Measurements from ENCODE around the gene NIT1.

The NIT1 gene

DNA sequence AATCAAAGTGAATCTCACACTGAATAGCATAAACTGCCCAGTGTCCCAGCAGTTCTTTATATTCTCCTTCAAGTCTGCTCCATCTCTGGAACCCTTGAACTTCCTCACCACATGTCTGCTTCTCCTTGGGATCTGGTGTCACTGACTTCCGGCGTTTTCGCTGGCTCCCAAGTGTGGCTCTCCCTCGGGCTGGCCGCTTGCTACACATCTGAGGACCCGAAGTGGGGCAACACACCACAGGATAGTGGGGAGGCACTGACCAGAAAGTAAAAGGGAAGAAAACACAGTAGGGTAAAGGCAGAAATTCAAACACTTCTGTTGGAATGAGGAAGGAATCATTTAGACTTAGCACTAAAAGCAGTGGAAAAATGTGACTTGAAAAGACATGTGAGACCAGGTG is 5.1 kb downstream of the NIT1 start:
- TF ChIP-seq, protein P1, sequence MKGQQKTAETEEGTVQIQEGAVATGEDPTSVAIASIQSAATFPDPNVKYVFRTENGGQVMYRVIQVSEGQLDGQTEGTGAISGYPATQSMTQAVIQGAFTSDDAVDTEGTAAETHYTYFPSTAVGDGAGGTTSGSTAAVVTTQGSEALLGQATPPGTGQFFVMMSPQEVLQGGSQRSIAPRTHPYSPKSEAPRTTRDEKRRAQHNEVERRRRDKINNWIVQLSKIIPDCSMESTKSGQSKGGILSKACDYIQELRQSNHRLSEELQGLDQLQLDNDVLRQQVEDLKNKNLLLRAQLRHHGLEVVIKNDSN (IDR thresholded peaks at IDR 0.05), result no peak
- no peak for TF ChIP-seq ZBTB7A (IDR thresholded peaks at IDR 0.05; ENCODE audit: low read depth)
- TF ChIP-seq TCF12 (IDR thresholded peaks at IDR 0.05; ENCODE audit: low read depth), result no peak
- TF ChIP-seq EP300 (IDR thresholded peaks at IDR 0.05; ENCODE audit: borderline replicate concordance), result no peak
- no peak for TF ChIP-seq NFIC (IDR thresholded peaks at IDR 0.05)
- TF ChIP-seq CREB1 (IDR thresholded peaks at IDR 0.05; ENCODE audit: low read depth), result no peak
- no peak for TF ChIP-seq RAD21 (IDR thresholded peaks at IDR 0.05; ENCODE audit: low read depth)
- no peak for TF ChIP-seq CEBPB (IDR thresholded peaks at IDR 0.05)
- TF ChIP-seq, protein P2, sequence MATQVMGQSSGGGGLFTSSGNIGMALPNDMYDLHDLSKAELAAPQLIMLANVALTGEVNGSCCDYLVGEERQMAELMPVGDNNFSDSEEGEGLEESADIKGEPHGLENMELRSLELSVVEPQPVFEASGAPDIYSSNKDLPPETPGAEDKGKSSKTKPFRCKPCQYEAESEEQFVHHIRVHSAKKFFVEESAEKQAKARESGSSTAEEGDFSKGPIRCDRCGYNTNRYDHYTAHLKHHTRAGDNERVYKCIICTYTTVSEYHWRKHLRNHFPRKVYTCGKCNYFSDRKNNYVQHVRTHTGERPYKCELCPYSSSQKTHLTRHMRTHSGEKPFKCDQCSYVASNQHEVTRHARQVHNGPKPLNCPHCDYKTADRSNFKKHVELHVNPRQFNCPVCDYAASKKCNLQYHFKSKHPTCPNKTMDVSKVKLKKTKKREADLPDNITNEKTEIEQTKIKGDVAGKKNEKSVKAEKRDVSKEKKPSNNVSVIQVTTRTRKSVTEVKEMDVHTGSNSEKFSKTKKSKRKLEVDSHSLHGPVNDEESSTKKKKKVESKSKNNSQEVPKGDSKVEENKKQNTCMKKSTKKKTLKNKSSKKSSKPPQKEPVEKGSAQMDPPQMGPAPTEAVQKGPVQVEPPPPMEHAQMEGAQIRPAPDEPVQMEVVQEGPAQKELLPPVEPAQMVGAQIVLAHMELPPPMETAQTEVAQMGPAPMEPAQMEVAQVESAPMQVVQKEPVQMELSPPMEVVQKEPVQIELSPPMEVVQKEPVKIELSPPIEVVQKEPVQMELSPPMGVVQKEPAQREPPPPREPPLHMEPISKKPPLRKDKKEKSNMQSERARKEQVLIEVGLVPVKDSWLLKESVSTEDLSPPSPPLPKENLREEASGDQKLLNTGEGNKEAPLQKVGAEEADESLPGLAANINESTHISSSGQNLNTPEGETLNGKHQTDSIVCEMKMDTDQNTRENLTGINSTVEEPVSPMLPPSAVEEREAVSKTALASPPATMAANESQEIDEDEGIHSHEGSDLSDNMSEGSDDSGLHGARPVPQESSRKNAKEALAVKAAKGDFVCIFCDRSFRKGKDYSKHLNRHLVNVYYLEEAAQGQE (IDR thresholded peaks at IDR 0.05; ENCODE audit: low read depth), result no peak
- TF ChIP-seq YY1 (IDR thresholded peaks at IDR 0.05; ENCODE audit: low read depth), result no peak

- no peak for TF ChIP-seq EGR1 (IDR thresholded peaks at IDR 0.05)
- TF ChIP-seq, protein P3, sequence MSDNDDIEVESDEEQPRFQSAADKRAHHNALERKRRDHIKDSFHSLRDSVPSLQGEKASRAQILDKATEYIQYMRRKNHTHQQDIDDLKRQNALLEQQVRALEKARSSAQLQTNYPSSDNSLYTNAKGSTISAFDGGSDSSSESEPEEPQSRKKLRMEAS (IDR thresholded peaks at IDR 0.05), result no peak
- TF ChIP-seq, protein P1 (IDR thresholded peaks at IDR 0.05), result no peak
- TF ChIP-seq TCF12 (IDR thresholded peaks at IDR 0.05; ENCODE audit: low read depth), result no peak
- TF ChIP-seq ZBTB7A (IDR thresholded peaks at IDR 0.05; ENCODE audit: low read depth), result no peak
- TF ChIP-seq TEAD4 (IDR thresholded peaks at IDR 0.05), result no peak
- TF ChIP-seq CEBPB (IDR thresholded peaks at IDR 0.05), result no peak
- TF ChIP-seq EP300 (IDR thresholded peaks at IDR 0.05; ENCODE audit: borderline replicate concordance), result no peak
- no peak for TF ChIP-seq RAD21 (IDR thresholded peaks at IDR 0.05; ENCODE audit: low read depth)
- no peak for TF ChIP-seq YY1 (IDR thresholded peaks at IDR 0.05; ENCODE audit: low read depth)
- no peak for TF ChIP-seq FOXM1 (IDR thresholded peaks at IDR 0.05; ENCODE audit: borderline replicate concordance, low read depth)
- TF ChIP-seq, protein P2 (IDR thresholded peaks at IDR 0.05; ENCODE audit: low read depth), result no peak
- no peak for TF ChIP-seq TAF1 (IDR thresholded peaks at IDR 0.05; ENCODE audit: low read depth)
- no peak for TF ChIP-seq NFIC (IDR thresholded peaks at IDR 0.05)
- TF ChIP-seq CREB1 (IDR thresholded peaks at IDR 0.05; ENCODE audit: low read depth), result no peak
Observed at GRCh38 chr1:161127649-161128048, 9.7 kb downstream of the NIT1 start.

- TF ChIP-seq ZBTB7A (IDR thresholded peaks at IDR 0.05; ENCODE audit: low read depth), result no peak
- TF ChIP-seq, protein P2 (IDR thresholded peaks at IDR 0.05; ENCODE audit: low read depth), result no peak
- no peak for TF ChIP-seq TCF12 (IDR thresholded peaks at IDR 0.05; ENCODE audit: low read depth)
- no peak for TF ChIP-seq TEAD4 (IDR thresholded peaks at IDR 0.05)
- no peak for TF ChIP-seq NFIC (IDR thresholded peaks at IDR 0.05)
- TF ChIP-seq YY1 (IDR thresholded peaks at IDR 0.05; ENCODE audit: low read depth), result no peak
Observed at GRCh38 chr1:161128591-161129420, 10.9 kb downstream of the NIT1 start.

DNA sequence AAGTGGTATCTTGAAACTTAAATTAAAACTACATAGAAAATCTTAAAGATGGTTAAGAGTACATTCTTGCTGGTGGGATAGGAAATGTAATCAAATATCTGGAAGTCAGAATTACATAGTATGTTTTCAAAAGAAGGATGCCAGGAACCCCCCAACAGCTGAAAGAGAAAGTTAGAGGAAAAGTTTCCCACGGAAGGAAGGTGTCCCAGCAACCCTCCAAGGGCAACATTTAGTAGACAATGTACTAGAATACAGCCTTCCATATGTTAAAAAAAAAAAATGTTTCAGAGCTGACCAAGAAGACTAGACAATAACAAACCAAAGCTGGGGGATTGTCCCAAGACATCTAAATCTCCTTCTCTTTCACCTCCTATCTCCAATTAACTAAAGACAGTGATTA is 12.4 kb downstream of the NIT1 start:
- TF ChIP-seq CREB1 (IDR thresholded peaks at IDR 0.05; ENCODE audit: low read depth), result no peak
- TF ChIP-seq TEAD4 (IDR thresholded peaks at IDR 0.05), result no peak
- no peak for TF ChIP-seq ZBTB7A (IDR thresholded peaks at IDR 0.05; ENCODE audit: low read depth)
- no peak for TF ChIP-seq TAF1 (IDR thresholded peaks at IDR 0.05; ENCODE audit: low read depth)
- TF ChIP-seq, protein P1 (IDR thresholded peaks at IDR 0.05), result no peak
- no peak for TF ChIP-seq NFIC (IDR thresholded peaks at IDR 0.05)
- no peak for TF ChIP-seq EGR1 (IDR thresholded peaks at IDR 0.05)
- no peak for TF ChIP-seq EP300 (IDR thresholded peaks at IDR 0.05; ENCODE audit: borderline replicate concordance)
- TF ChIP-seq RAD21 (IDR thresholded peaks at IDR 0.05; ENCODE audit: low read depth), result no peak
- TF ChIP-seq, protein P3 (IDR thresholded peaks at IDR 0.05), result no peak
- TF ChIP-seq FOXM1 (IDR thresholded peaks at IDR 0.05; ENCODE audit: borderline replicate concordance, low read depth), result no peak
- no peak for TF ChIP-seq YY1 (IDR thresholded peaks at IDR 0.05; ENCODE audit: low read depth)
- no peak for TF ChIP-seq TCF12 (IDR thresholded peaks at IDR 0.05; ENCODE audit: low read depth)
- TF ChIP-seq CEBPB (IDR thresholded peaks at IDR 0.05), result no peak
- TF ChIP-seq, protein P2 (IDR thresholded peaks at IDR 0.05; ENCODE audit: low read depth), result no peak
